ENCODE data around the gene CD9.
A peak's percentile ranks its signal among the peaks of the same experiment; 100 is the strongest.

The CD9 gene

GRCh38 chr12:6229224-6230218 lies 29.3 kb downstream of the CD9 start:
- H3K18ac ChIP-seq (ENCODE audit: low read length): peak overlapping the region; percentile 30
- no peaks in the 10 kb centered on the region for H3K79me1 ChIP-seq (ENCODE audit: low read depth, low read length)
- no peak overlapping the region for H2BK12ac ChIP-seq (ENCODE audit: low read length)
- no peak overlapping the region for H2BK120ac ChIP-seq (ENCODE audit: low read depth, low read length)
- no peak overlapping the region for H2BK5ac ChIP-seq (ENCODE audit: low read length)
- H3K14ac ChIP-seq (ENCODE audit: low read length): no peak overlapping the region
- WGBS, 2 donors (ENCODE audit: extremely low coverage in 2 of 2, insufficient read length in 2 of 2, insufficient replicate concordance in 1 of 2): no CpG with 5 or more reads among the region's 24 CpGs
- H3K4me1 ChIP-seq (ENCODE audit: control insufficient read depth in 2 of 2, insufficient read depth in 1 of 2, low read depth in 1 of 2, low read length in 2 of 2): peaks cover 12 to 54% of the 10 kb centered on the region in 2 donors
- no peak overlapping the region for H3K4ac ChIP-seq (ENCODE audit: low read length)
- no peaks in the 10 kb centered on the region for H3K27me3 ChIP-seq (ENCODE audit: control insufficient read depth in 3 of 3, insufficient read depth in 3 of 3, low read depth in 1 of 3, low read length in 3 of 3)
- H3K4me3 ChIP-seq (ENCODE audit: low read length in 2 of 2): no peak overlapping the region
- H3K9ac ChIP-seq (ENCODE audit: low read depth, low read length, poor library complexity): no peak overlapping the region
- H2AFZ ChIP-seq (ENCODE audit: low read length): peak overlapping the region; percentile 49
- no peak overlapping the region for H4K91ac ChIP-seq (ENCODE audit: low read depth, low read length, poor library complexity)
- H3K23ac ChIP-seq (ENCODE audit: low read depth, low read length, poor library complexity): no peak overlapping the region
- H2BK15ac ChIP-seq (ENCODE audit: low read length): no peak overlapping the region
- no peak overlapping the region for H3K27ac ChIP-seq (replicated peaks; ENCODE audit: low read length)
- no peak for DNase-seq (ENCODE audit: low spot score)
- no peaks in the 10 kb centered on the region for H3K9me3 ChIP-seq (replicated peaks in 1 of 2; ENCODE audit: control insufficient read depth in 2 of 2, insufficient read depth in 1 of 2, low read depth in 1 of 2, low read length in 2 of 2)
- H2AK5ac ChIP-seq (ENCODE audit: low read depth, low read length): peak overlapping the region; percentile 17
- no peak overlapping the region for H3K4me2 ChIP-seq (ENCODE audit: insufficient read depth, low read length, poor library complexity, severe bottlenecking)
- H4K8ac ChIP-seq (ENCODE audit: low read depth, low read length): no peak overlapping the region
- no peaks in the 10 kb centered on the region for H3K36me3 ChIP-seq (replicated peaks in 1 of 2; ENCODE audit: control insufficient read depth in 2 of 2, insufficient read depth in 2 of 2, low read length in 2 of 2)

- Histone ChIP-seq H2BK15ac (ENCODE audit: low read length) (no peak overlapping the region), H3K4me3 (ENCODE audit: low read length in 2 of 2) (no peak overlapping the region), H4K8ac (ENCODE audit: low read depth, low read length) (no peak overlapping the region), H3K9ac (ENCODE audit: low read depth, low read length, poor library complexity) (no peak overlapping the region), H3K79me1 (ENCODE audit: low read depth, low read length) (no peaks in the 10 kb centered on the region), H3K4ac (ENCODE audit: low read length) (no peak overlapping the region), H3K27ac (replicated peaks; ENCODE audit: low read length) (no peak overlapping the region), H3K4me1 (ENCODE audit: control insufficient read depth in 2 of 2, insufficient read depth in 1 of 2, low read depth in 1 of 2, low read length in 2 of 2) (peaks cover 12 to 54% of the 10 kb centered on the region in 2 donors), H3K27me3 (ENCODE audit: control insufficient read depth in 3 of 3, insufficient read depth in 3 of 3, low read depth in 1 of 3, low read length in 3 of 3) (no peaks in the 10 kb centered on the region), H3K23ac (ENCODE audit: low read depth, low read length, poor library complexity) (no peak overlapping the region), H2AK5ac (ENCODE audit: low read depth, low read length) (no peak overlapping the region), H2BK120ac (ENCODE audit: low read depth, low read length) (no peak overlapping the region), H3K18ac (ENCODE audit: low read length) (peak overlapping the region; percentile 41), H2BK5ac (ENCODE audit: low read length) (no peak overlapping the region), H3K36me3 (replicated peaks in 1 of 2; ENCODE audit: control insufficient read depth in 2 of 2, insufficient read depth in 2 of 2, low read length in 2 of 2) (no peaks in the 10 kb centered on the region), H4K91ac (ENCODE audit: low read depth, low read length, poor library complexity) (no peak overlapping the region), H3K9me3 (replicated peaks in 1 of 2; ENCODE audit: control insufficient read depth in 2 of 2, insufficient read depth in 1 of 2, low read depth in 1 of 2, low read length in 2 of 2) (no peaks in the 10 kb centered on the region), H3K14ac (ENCODE audit: low read length) (no peak overlapping the region), H2BK12ac (ENCODE audit: low read length) (no peak overlapping the region), H2AFZ (ENCODE audit: low read length) (peak overlapping the region; percentile 49), H3K4me2 (ENCODE audit: insufficient read depth, low read length, poor library complexity, severe bottlenecking) (no peak overlapping the region)
- WGBS, 2 donors (ENCODE audit: extremely low coverage in 2 of 2, insufficient read length in 2 of 2, insufficient replicate concordance in 1 of 2): no CpG with 5 or more reads among the region's 16 CpGs
- no peak for DNase-seq (ENCODE audit: low spot score)
Measured at GRCh38 chr12:6230321-6231110, 30.3 kb downstream of the CD9 start.

GRCh38 chr12:6231359-6232268 lies 31.4 kb downstream of the CD9 start:
- Histone ChIP-seq H2BK12ac (ENCODE audit: low read length) (no peak overlapping the region), H3K9me3 (replicated peaks in 1 of 2; ENCODE audit: control insufficient read depth in 2 of 2, insufficient read depth in 1 of 2, low read depth in 1 of 2, low read length in 2 of 2) (no peaks in the 10 kb centered on the region), H3K27ac (replicated peaks; ENCODE audit: low read length) (no peak overlapping the region), H3K4me2 (ENCODE audit: insufficient read depth, low read length, poor library complexity, severe bottlenecking) (no peak overlapping the region), H2BK15ac (ENCODE audit: low read length) (no peak overlapping the region), H2BK120ac (ENCODE audit: low read depth, low read length) (no peak overlapping the region), H3K27me3 (ENCODE audit: control insufficient read depth in 3 of 3, insufficient read depth in 3 of 3, low read depth in 1 of 3, low read length in 3 of 3) (no peaks in the 10 kb centered on the region), H4K91ac (ENCODE audit: low read depth, low read length, poor library complexity) (no peak overlapping the region), H2AFZ (ENCODE audit: low read length) (no peak overlapping the region), H3K36me3 (replicated peaks in 1 of 2; ENCODE audit: control insufficient read depth in 2 of 2, insufficient read depth in 2 of 2, low read length in 2 of 2) (no peaks in the 10 kb centered on the region), H3K23ac (ENCODE audit: low read depth, low read length, poor library complexity) (peak overlapping the region; percentile 31), H3K18ac (ENCODE audit: low read length) (no peak overlapping the region), H4K8ac (ENCODE audit: low read depth, low read length) (no peak overlapping the region), H2AK5ac (ENCODE audit: low read depth, low read length) (no peak overlapping the region), H3K4ac (ENCODE audit: low read length) (no peak overlapping the region), H3K14ac (ENCODE audit: low read length) (no peak overlapping the region), H3K4me1 (ENCODE audit: control insufficient read depth in 2 of 2, insufficient read depth in 1 of 2, low read depth in 1 of 2, low read length in 2 of 2) (peaks cover 12 to 47% of the 10 kb centered on the region in 2 donors), H3K79me1 (ENCODE audit: low read depth, low read length) (no peaks in the 10 kb centered on the region), H2BK5ac (ENCODE audit: low read length) (no peak overlapping the region), H3K4me3 (ENCODE audit: low read length in 2 of 2) (no peak overlapping the region), H3K9ac (ENCODE audit: low read depth, low read length, poor library complexity) (no peak overlapping the region)
- WGBS, 2 donors (ENCODE audit: extremely low coverage in 2 of 2, insufficient read length in 2 of 2, insufficient replicate concordance in 1 of 2): no CpG with 5 or more reads among the region's 5 CpGs
- DNase-seq (ENCODE audit: low spot score): no peak

Data from neuronal stem cell (in vitro differentiated cells).